Peyer's patch (tissue), 4 donors: ENCODE results near the gene PADI2. TPM values are rescaled to one million over a fixed set of nuclear protein-coding genes. Genes with fewer than 3 reads are reported as not detected.

ENCODE experiments used
- DNase-seq, 3 donors: peaks; one replicate each; pipeline ENCODE4 v3.0.0-alpha.2; 2017 to 2019
- H3K27ac ChIP-seq, 4 donors: fragments of 200-600 bp; sonication (generic); one replicate each; pipeline ENCODE4 v1.5.1; 2016 to 2019
- H3K27me3 ChIP-seq, 2 donors: fragments of 200-600 bp; sonication (generic); one replicate each; pipeline ENCODE4 v1.5.1; 2019
- H3K36me3 ChIP-seq, 3 donors: fragments of 200-600 bp; sonication (generic); one replicate each; pipeline ENCODE4 v1.5.1; 2016 to 2019
- H3K4me1 ChIP-seq, 4 donors: fragments of 200-600 bp; sonication (generic); one replicate each; pipeline ENCODE4 v1.5.1; 2016 to 2019
- H3K4me3 ChIP-seq, 4 donors: fragments of 200-600 bp; sonication (generic); 1 replicate in 3 of 4; 2 replicates in 1 of 4; pipeline ENCODE4 v1.5.1; 2016 to 2019; ENCODE audit warnings: mild to moderate bottlenecking in 1 of 4
- H3K9me3 ChIP-seq, 4 donors: fragments of 200-600 bp; sonication (generic); one replicate each; pipeline ENCODE4 v1.5.1; 2016 to 2019; ENCODE audit warnings: mild to moderate bottlenecking in 1 of 4
- POLR2A ChIP-seq, 2 donors: fragments of 450-650 bp; IDR thresholded peaks; one replicate each; pipeline ENCODE4 v1.5.1; 2017; ENCODE audit warnings: antibody characterized with exemption in 2 of 2, mild to moderate bottlenecking in 2 of 2, moderate library complexity in 2 of 2
- total RNA-seq, 4 donors: library from RNA; depleted of rRNA; stranded (reverse); fragments of >200 nt; gene quantifications; one replicate each; pipeline ENCODE4 v1.1.0, GENCODE V29; 2016
- TF ChIP-seq, protein P1 (sequence below), 6 experiments: fragments of 450-650 bp in 4 of 6; fragments of 200-600 bp in 2 of 6; sonication (generic) in 1 of 6; IDR thresholded peaks; one replicate each; pipeline ENCODE4 v1.5.1; 2017 to 2019; ENCODE audit warnings: antibody characterized with exemption in 6 of 6, mild to moderate bottlenecking in 3 of 6, moderate library complexity in 1 of 6

Gene PADI2
- total RNA-seq, 4 donors from 2014 or later = 29.7 to 191 (median 57.9) TPM

GRCh38 chr1:17118268-17118667 lies 983 bp downstream of the PADI2 start:
- H3K27me3 ChIP-seq = peaks cover 0 to 7% of the 10 kb centered on the region in 2 donors
- H3K4me1 ChIP-seq = peaks cover 5 to 44% (median 12%) of the 10 kb centered on the region in 4 donors
- peak overlapping the region in 3 of 4 donors; percentile 28 to 62 (median 55) for H3K4me3 ChIP-seq
- no peak for DNase-seq
- H3K27ac ChIP-seq = peak overlapping the region in 2 of 4 donors; percentile 4 to 66
- H3K9me3 ChIP-seq = no peaks in the 10 kb centered on the region
- no peak for TF ChIP-seq POLR2A (IDR thresholded peaks at IDR 0.05)
- TF ChIP-seq, protein P1, sequence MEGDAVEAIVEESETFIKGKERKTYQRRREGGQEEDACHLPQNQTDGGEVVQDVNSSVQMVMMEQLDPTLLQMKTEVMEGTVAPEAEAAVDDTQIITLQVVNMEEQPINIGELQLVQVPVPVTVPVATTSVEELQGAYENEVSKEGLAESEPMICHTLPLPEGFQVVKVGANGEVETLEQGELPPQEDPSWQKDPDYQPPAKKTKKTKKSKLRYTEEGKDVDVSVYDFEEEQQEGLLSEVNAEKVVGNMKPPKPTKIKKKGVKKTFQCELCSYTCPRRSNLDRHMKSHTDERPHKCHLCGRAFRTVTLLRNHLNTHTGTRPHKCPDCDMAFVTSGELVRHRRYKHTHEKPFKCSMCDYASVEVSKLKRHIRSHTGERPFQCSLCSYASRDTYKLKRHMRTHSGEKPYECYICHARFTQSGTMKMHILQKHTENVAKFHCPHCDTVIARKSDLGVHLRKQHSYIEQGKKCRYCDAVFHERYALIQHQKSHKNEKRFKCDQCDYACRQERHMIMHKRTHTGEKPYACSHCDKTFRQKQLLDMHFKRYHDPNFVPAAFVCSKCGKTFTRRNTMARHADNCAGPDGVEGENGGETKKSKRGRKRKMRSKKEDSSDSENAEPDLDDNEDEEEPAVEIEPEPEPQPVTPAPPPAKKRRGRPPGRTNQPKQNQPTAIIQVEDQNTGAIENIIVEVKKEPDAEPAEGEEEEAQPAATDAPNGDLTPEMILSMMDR (IDR thresholded peaks at IDR 0.05) = no peak
- no peaks in the 10 kb centered on the region for H3K36me3 ChIP-seq

DNA sequence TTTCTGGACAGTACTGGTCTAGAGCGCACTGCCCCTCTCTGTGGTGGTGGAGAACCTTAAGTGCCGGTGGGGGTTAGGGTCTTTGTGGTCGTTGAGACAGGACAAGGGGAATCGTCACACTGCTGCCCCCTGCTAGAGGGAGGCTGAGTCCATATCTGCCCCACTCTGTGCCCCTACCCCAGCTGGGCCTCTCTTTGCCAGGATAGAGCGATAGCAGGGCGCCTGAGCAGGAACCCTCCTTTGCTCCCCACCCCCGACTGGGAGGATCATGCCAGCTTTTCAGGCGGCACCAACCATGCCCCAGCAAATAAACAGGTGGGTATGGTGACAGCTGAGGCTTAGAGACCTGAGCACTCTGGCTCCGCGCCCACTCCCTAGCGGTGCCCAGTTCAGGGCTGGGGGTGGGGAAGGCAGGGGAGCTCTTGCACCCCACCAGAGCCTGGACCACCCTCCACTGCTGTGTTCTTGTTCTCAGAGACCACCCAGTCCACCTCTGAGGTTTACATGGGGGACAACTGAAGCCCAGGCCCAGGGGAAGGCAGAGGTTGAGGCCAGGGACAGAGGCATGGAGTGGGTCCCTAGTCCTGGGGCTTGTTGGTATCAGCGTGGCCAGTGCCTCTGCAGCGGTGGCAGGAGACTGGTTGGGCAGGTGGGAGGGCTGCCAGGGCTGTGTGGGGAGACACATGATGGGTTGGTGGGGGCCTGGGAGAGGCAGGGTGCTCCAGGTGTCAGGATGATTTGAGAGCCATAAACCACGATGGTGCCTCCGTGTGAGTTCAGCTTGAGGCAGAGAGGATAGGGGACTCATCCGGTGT lies 1.6 kb downstream of the PADI2 start:
- H3K9me3 ChIP-seq = no peaks in the 10 kb centered on the region
- no peak for DNase-seq
- H3K36me3 ChIP-seq = no peaks in the 10 kb centered on the region
- peaks cover 5 to 43% (median 12%) of the 10 kb centered on the region in 4 donors for H3K4me1 ChIP-seq
- peaks cover 0 to 7% of the 10 kb centered on the region in 2 donors for H3K27me3 ChIP-seq
- peak overlapping the region in 2 of 4 donors; percentile 55 to 62 for H3K4me3 ChIP-seq
- TF ChIP-seq, protein P1 (IDR thresholded peaks at IDR 0.05) = no peak
- no peak for TF ChIP-seq POLR2A (IDR thresholded peaks at IDR 0.05)
- peak overlapping the region in 1 of 4 donors; percentile 66 for H3K27ac ChIP-seq

- no peak overlapping the region for H3K27ac ChIP-seq
- H3K4me3 ChIP-seq = no peak overlapping the region
- no peaks in the 10 kb centered on the region for H3K9me3 ChIP-seq
- peaks cover 5 to 39% (median 12%) of the 10 kb centered on the region in 4 donors for H3K4me1 ChIP-seq
- no peaks in the 10 kb centered on the region for H3K36me3 ChIP-seq
- TF ChIP-seq, protein P1 (IDR thresholded peaks at IDR 0.05) = no peak
- no peak for TF ChIP-seq POLR2A (IDR thresholded peaks at IDR 0.05)
- H3K27me3 ChIP-seq = peaks cover 0 to 7% of the 10 kb centered on the region in 2 donors
- DNase-seq = no peak
These were observed 2.6 kb downstream of the PADI2 start for GRCh38 chr1:17116643-17117042.

GRCh38 chr1:17113963-17114362 lies 5.3 kb downstream of the PADI2 start:
- TF ChIP-seq, protein P1 (IDR thresholded peaks at IDR 0.05) = no peak
- TF ChIP-seq POLR2A (IDR thresholded peaks at IDR 0.05) = no peak
- Histone ChIP-seq H3K4me3 (no peak overlapping the region), H3K36me3 (no peaks in the 10 kb centered on the region), H3K27ac (peak overlapping the region in 1 of 4 donors; percentile 79), H3K9me3 (no peaks in the 10 kb centered on the region), H3K4me1 (peaks cover 3 to 25% (median 5%) of the 10 kb centered on the region in 4 donors), H3K27me3 (peaks cover 0 to 6% of the 10 kb centered on the region in 2 donors)
- no peak for DNase-seq

DNA sequence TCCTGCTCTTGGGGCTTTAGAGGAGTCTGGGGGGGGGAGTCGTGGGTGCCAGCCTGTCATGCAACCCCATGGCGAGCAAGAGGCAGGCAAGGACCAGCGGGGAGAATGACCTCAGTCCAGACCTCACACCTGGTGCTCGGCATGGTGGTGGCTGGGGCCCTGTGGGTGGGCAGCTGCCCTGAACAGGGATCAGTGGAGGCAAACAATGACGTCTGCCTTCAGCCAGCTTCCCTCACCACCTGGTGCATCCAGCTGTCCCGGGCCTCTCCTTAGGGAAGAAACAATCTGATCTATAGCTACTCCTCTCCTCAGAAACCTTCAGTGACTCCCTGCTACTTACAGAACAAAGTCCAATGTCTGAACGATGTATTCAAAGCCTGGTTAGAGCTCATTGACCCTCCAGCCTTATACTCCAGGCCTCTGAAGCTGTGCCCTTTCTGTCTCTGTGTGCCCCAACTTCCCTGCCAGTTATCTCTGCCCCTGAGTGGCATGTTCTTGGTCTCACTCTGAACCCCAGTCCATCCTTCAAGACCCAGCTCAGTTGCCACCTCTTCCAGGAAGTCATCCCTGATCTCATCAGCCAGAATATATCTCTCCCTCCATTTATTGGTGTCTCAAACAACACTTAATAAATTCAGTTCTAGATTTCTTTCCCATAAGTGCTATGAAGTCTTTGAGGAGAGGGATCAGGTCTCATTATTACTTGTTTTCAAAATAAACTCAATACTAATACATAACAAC lies 6.6 kb downstream of the PADI2 start:
- no peak overlapping the region for H3K4me3 ChIP-seq
- no peaks in the 10 kb centered on the region for H3K36me3 ChIP-seq
- H3K27ac ChIP-seq = peak overlapping the region in 3 of 4 donors; percentile 53 to 91 (median 55)
- peaks cover 0 to 18% (median 2%) of the 10 kb centered on the region in 4 donors for H3K4me1 ChIP-seq
- TF ChIP-seq, protein P1 (IDR thresholded peaks at IDR 0.05) = no peak
- TF ChIP-seq POLR2A (IDR thresholded peaks at IDR 0.05) = peak; percentile 45 to 61
- DNase-seq = peak in 2 of 3 donors; percentile 63 to 64
- H3K27me3 ChIP-seq = no peaks in the 10 kb centered on the region
- no peaks in the 10 kb centered on the region for H3K9me3 ChIP-seq
